ENCODE data around the gene GNB5.
A peak's percentile ranks its signal among the peaks of the same experiment; 100 is the strongest.
"Not testable (repeated sequence)": the region's sequence is repeated elsewhere in the genome, so short reads cannot be mapped to it uniquely, and the experiment has no call there.

GNB5 gene

DNA sequence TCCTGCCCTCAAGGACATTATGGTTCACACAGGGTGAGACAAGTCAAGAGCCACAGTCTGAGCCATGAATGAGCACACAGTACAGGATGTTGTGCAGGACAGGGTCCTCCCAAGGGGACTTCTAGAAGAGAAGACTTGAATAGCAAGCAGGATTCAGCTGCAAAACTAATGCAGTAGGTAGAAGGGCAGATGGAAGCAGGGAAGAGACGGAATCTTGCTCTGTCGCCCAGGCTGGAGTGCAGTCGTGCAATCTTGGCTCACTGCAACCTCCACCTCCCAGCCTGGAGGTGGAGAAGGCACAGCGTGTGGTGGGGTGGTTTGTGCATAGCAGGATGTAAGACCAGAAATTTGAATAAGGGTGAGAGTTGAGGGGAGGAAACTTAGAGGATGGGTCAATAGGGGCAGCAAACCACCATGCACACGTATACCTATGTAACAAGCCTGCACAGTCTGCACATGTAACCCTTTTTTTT is 86.6 kb downstream of the GNB5 start:
- ATAC-seq = peak; percentile 35
- Mint-ChIP-seq H3K36me3 (no peaks in the 10 kb centered on the region), H3K27ac (peak overlapping the region; percentile 8), H3K4me1 (peaks cover 52% of the 10 kb centered on the region), H3K4me3 (no peak overlapping the region), H3K9me3 (peaks cover 3% of the 10 kb centered on the region), H3K27me3 (no peaks in the 10 kb centered on the region)

DNA sequence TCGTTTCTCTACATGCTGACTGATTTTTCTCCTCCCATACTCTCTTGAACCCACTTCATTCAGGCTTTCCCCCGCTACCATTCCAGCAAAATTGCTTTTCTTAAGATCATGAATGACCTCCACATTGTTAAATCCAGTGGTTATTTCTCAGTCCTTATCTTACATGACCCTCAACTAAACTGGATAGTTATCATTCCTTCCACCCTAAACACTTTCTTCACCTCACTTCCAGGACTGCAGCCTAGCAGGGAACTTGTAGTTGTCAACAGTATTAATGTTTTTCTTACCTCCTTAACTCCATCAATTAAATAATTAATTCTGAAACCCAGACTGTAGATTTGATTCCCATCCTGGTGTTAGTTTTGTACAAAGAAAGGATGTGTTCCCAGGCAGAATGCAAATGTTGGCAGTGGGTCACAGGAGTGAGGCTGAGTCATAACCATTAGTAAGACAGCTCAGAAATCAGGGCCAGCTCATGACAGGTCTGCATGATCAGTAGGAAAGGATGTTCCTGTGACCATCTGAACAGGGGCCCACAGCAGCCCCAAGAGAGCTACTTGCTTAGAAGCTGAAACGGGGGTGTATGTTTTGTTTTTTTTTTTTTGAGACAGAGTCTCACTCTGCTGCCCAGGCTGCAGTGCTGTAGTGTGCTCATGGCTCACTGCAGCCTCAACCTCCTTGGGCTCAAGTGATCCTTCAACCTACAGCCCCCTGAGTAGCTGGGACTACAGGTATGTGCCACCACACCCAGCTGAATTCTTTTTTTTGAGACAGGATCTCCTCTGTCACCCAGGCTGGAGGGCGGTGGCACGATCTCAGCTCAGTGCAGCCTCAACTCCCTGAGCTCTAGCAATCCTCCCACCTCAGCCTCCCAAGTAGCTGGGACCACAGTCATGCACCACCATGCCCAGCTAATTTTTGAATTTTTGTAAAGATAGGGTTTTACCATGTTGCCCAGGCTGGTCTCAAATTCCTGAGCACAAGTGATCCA is 87.7 kb downstream of the GNB5 start:
- peak; percentile 84 for ATAC-seq
- Mint-ChIP-seq H3K36me3 (no peaks in the 10 kb centered on the region), H3K27ac (peak overlapping the region; percentile 61), H3K4me1 (peaks cover 42% of the 10 kb centered on the region), H3K27me3 (no peaks in the 10 kb centered on the region), H3K4me3 (no peak overlapping the region), H3K9me3 (peaks cover 3% of the 10 kb centered on the region)

DNA sequence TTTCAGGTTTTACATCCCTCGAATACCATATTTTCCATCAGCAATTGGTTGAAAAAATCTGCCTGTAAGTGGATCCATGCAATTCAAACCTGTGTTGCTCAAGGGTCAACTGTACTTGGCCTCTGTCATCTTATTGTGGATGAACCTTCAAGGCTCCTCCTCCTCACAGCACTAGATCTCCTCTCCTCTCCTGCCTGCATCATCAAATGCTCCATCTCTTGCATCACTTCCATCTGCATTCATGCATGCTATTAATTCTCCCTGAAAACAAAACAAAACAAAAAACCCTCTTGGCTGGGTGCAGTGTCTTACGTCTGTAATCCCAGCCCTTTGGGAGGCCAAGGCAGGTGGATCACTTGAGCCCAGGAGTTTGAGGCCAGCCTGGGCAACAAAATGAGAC is 88.7 kb downstream of the GNB5 start:
- H3K9me3 Mint-ChIP-seq = peaks cover 3% of the 10 kb centered on the region
- H3K36me3 Mint-ChIP-seq = no peaks in the 10 kb centered on the region
- no peaks in the 10 kb centered on the region for H3K27me3 Mint-ChIP-seq
- peak overlapping the region; percentile 61 for H3K27ac Mint-ChIP-seq
- no peak for ATAC-seq
- peaks cover 41% of the 10 kb centered on the region for H3K4me1 Mint-ChIP-seq
- no peak overlapping the region for H3K4me3 Mint-ChIP-seq

DNA sequence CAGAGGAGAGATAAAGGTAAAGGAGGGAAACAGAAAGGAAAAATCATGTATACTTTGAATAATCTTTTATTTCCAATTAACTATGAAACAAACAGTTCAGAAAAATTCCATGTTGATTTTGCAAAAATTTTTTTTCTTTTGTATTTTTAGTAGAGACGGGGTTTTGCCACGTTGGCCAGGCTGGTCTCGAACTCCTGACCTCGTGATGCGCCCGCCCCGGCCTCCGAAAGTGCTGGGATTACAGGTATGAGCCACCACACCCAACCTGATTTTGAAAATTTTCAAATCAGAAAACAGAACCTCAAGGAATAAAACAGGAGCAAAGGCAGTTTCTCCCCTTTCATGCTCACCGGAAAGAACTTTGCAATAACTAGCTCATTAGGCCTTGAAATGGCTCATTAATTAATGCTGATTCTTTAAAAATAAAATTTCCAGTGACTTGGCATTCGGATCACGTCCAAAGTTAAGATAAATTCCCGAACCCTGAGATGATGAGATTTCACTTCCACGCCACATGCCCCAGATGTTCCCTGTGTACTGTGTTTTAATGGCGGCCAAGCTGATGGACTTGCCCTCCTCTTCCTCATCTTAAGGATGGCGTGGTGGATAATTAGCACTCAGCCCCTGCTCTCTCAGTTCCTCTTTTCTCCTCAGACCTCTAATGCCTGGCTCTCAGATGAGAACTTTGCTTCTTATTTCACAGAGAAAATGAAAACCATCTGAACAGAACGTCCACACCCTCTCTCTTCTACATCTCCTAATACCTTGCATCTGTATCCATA is 89.5 kb downstream of the GNB5 start:
- peaks cover 3% of the 10 kb centered on the region for H3K9me3 Mint-ChIP-seq
- H3K27me3 Mint-ChIP-seq = no peaks in the 10 kb centered on the region
- peaks cover 34% of the 10 kb centered on the region for H3K4me1 Mint-ChIP-seq
- ATAC-seq = peak; percentile 75
- peak overlapping the region; percentile 61 for H3K27ac Mint-ChIP-seq
- no peaks in the 10 kb centered on the region for H3K36me3 Mint-ChIP-seq
- H3K4me3 Mint-ChIP-seq = peak overlapping the region; percentile 21

DNA sequence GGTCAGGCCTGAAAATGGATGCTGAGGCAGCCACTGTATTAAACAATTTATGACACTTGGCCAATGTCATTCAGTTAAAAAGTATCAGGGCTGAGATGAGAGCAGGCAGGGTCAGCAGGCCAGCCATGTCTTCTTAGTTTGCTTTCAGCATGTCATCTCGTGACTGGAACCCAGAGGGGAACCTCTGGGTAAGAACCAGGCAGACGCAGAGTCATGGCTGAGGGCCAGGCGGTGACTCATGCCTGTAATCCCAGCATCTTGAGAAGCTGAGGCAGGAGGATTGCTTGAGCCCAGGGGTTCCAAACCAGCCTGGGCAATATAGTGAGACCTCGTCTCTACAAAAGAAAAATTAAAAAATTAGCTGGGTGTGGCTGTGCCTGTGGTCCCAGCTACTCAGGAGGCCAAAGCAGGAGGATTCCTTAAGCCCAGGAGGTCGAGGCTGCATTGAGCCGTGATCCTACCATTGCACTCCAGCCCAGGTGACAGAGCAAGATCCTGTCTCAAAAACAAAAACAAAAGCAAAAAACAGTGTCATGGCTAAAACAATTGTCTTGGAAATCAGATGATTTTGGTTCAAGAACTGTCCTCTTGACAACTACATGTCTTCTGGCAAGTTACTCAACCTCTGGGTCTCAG is 90.3 kb downstream of the GNB5 start:
- H3K27ac Mint-ChIP-seq = no peak overlapping the region
- ATAC-seq = no peak
- H3K9me3 Mint-ChIP-seq = peaks cover 3% of the 10 kb centered on the region
- H3K4me3 Mint-ChIP-seq = no peak overlapping the region
- H3K36me3 Mint-ChIP-seq = no peaks in the 10 kb centered on the region
- H3K27me3 Mint-ChIP-seq = no peaks in the 10 kb centered on the region
- H3K4me1 Mint-ChIP-seq = peaks cover 33% of the 10 kb centered on the region

DNA sequence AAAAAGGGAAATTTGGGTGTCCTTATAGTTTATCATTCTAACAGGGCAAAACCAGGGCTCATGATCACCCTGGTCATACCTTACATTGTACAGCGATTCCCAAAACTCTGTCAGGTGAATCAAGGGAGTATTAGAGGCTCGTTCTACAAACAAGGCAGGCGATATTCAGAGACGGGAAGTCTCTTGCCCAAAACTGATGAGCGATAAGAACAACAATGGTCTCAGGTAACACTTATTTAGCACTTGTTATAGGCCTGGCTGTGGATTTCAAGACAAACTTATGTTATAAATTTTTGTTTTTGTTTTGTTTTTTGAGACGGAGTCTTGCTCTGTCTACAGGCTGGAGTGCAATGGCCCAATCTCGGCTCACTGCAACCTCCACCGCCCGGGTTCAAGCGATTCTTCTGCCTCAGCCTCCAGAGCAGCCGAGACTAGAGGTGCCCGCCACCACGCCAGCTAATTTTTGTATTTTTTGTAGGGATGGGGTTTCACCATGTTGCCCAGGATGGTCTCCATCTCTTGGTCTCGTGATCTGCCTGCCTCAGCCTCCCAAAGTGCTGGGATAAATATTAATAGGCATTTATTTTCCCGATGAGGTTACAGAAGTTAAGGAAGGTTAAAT is 91.4 kb downstream of the GNB5 start:
- Mint-ChIP-seq H3K4me3 (no peak overlapping the region), H3K9me3 (peaks cover 3% of the 10 kb centered on the region), H3K4me1 (peaks cover 32% of the 10 kb centered on the region), H3K27me3 (no peaks in the 10 kb centered on the region), H3K36me3 (no peaks in the 10 kb centered on the region), H3K27ac (no peak overlapping the region)
- ATAC-seq = no peak

DNA sequence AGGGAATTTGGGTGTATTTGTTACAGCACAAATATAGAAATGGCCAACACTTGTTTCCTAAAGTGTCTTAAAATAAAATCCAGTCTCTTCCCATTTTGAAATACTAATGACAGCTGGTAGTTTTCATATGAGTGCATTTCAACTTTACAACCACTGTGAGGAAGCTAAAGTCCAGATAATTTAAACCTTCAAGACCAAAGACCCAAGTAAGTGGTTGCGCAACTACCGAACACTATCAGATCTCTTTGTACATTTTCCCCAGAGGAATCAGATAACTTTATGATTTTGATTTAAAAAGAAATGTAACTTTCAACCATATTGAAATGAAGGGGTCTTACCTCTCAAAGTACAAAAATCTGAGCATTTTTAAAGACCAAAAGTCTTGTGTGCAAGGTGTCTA is 92.9 kb downstream of the GNB5 start:
- H3K27me3 Mint-ChIP-seq = no peaks in the 10 kb centered on the region
- peaks cover 18% of the 10 kb centered on the region for H3K4me1 Mint-ChIP-seq
- no peak overlapping the region for H3K4me3 Mint-ChIP-seq
- H3K9me3 Mint-ChIP-seq = peaks cover 3% of the 10 kb centered on the region
- no peaks in the 10 kb centered on the region for H3K36me3 Mint-ChIP-seq
- H3K27ac Mint-ChIP-seq = no peak overlapping the region
- no peak for ATAC-seq

DNA sequence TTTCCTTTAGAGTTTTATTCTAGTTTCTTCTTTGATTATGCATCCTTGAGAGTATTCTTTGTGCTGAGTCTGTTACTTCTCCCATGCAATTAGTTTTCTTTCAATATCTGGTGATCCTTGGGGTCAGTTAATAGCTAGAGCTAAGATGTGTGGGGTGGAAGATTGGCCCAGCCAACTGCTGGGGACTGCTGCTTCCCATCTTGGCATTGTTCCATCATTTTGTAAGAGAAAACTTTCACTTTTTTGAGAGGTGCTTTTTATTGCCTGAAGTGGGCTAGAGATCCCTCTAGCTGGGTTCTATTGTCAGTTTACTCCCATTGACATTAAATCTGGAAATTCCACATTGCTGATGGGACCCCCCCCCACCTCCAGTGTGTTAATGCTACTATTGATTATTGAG is 94.0 kb downstream of the GNB5 start:
- no peak for ATAC-seq
- Mint-ChIP-seq H3K4me3 (no peak overlapping the region), H3K9me3 (peaks cover 3% of the 10 kb centered on the region), H3K27me3 (no peaks in the 10 kb centered on the region), H3K27ac (no peak overlapping the region), H3K4me1 (peaks cover 6% of the 10 kb centered on the region), H3K36me3 (no peaks in the 10 kb centered on the region)

DNA sequence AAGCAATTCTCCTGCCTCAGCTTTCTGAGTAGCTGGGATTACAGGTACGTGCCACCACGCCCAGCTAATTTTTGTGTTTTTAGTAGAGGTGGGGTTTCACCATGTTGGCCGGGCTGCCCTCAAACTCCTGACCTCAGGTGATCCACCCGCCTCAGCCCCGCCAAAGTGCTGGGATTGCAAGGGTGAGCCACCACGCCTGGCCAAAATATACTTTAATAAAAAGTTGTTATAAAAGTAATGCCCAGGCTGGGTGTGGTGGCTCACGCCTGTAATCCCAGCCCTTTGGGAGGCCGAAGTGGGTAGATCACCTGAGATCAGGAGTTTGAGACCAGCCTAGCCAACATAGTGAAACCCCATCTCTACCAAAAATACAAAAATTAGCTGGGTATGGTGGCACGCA is 94.7 kb downstream of the GNB5 start:
- H3K27me3 Mint-ChIP-seq, ATAC-seq, H3K27ac Mint-ChIP-seq, H3K9me3 Mint-ChIP-seq, H3K36me3 Mint-ChIP-seq, H3K4me3 Mint-ChIP-seq, H3K4me1 Mint-ChIP-seq: not testable (repeated sequence)

DNA sequence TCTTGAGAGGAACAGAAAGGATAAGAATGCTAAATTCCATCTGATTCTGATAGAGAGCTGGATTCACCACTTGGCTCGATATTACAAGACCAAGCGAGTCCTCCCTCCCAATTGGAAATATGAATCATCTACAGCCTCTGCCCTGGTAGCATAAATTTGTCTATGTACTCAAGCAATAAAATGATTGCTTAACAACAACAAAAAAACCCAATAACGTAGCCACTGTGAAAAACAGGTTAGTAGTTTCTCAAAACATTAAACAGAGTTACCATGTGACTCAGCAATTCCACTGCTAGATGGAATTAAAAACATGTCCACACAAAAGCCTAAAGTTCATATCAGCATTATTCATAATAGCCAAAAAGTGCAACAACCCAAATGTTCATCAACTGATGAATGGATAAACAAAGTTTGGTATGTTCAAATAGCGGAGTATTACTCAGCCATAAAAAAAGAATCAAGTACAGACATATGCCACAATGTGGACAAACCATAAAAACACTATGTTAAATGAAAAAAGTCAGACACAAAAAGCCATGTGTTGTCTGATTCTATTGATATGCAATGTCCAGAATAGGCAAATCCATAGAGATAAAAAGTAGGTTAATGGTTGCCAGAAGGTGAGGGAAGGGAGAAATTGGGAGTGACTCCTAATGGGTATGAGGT is 95.5 kb downstream of the GNB5 start:
- Mint-ChIP-seq H3K9me3 (no peaks in the 10 kb centered on the region), H3K27me3 (no peaks in the 10 kb centered on the region), H3K36me3 (no peaks in the 10 kb centered on the region), H3K27ac (no peak overlapping the region), H3K4me1 (no peaks in the 10 kb centered on the region), H3K4me3 (no peak overlapping the region)
- no peak for ATAC-seq

DNA sequence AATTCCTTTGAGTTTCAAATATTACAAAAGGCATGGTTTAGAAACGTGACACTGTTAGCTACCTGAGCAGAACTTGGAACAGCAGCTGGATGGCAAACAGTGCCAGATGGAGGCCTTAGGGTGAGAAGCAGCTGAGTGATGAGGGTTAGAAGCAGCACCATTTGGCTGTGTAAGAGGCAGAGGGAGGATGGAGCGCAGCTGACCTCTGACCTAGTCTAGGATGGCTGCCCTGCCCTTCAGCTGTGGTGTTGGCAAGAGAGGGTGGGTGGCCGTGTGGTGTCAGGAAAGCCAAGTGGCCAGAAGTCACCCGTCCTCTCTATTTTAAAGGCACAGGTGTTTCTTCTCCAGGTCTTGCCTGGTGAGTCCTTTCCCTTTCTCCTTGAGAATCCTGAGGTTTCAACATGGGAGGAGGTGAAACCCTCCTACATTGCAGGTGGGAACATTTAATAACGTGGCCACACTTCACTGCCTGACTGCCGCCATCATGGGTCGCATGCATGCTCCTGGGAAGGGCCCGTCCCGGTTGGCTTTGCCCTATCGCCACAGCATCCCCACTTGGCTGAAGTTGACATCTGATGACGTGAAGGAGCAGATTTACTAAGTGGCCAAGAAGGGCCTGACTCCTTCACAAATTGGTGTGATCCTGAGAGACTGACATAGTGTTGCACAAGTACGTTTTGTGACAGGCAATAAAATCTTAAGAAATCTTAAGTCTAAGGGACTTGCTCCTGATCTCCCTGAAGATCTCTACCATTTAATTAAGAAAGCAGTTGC is 96.2 kb downstream of the GNB5 start:
- no peaks in the 10 kb centered on the region for H3K27me3 Mint-ChIP-seq
- no peaks in the 10 kb centered on the region for H3K4me1 Mint-ChIP-seq
- H3K27ac Mint-ChIP-seq = no peak overlapping the region
- H3K9me3 Mint-ChIP-seq = peaks cover 4% of the 10 kb centered on the region
- H3K36me3 Mint-ChIP-seq = peaks cover 5% of the 10 kb centered on the region
- ATAC-seq = no peak
- H3K4me3 Mint-ChIP-seq = no peak overlapping the region

DNA sequence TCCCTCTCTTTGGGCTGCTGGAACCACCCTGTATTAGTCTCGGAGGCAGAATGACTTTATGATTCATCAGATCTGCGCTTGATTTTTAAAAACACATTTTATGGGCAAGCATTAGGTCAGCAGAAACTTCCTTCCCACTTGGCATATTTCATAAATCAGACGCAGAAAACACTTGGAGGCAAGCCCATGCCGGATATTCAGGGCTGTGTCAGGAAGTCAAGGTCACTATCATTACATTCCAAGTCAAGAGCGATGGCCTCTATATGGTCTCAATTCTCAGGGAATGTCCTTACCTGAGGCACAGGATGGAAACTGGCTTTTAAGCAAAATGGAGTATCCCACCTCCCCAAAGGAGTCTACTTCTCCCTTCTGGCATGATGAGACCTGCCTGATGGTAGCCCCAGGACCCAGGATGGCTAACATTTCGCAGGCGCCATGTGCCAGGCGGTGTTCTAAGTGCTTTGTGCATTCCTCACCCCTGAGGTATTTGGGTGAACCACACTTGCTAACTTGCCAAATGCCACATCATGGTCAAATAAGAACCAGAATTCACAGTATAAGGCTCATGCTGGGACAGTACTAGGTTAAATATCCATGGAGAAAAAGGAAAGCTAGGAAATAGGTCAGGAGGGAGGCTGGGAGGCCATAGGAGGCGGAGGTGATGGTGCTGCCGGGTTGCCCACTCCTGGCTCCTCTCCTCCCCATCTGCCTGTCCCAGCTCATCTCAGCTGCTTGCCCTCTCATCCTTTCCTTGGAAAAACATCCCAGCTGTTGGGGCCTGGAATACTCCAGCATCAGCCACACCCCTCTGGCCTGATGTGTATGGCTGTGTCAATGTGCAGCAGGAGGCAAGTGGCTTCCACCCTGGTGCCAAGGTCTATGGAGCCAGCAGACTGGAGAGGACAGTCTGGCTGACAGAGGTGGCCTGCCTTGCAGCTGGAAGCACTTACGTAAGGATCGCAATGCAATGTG is 97.4 kb downstream of the GNB5 start:
- no peaks in the 10 kb centered on the region for H3K4me1 Mint-ChIP-seq
- no peak for ATAC-seq
- peaks cover 13% of the 10 kb centered on the region for H3K36me3 Mint-ChIP-seq
- no peak overlapping the region for H3K27ac Mint-ChIP-seq
- no peaks in the 10 kb centered on the region for H3K27me3 Mint-ChIP-seq
- H3K4me3 Mint-ChIP-seq = no peak overlapping the region
- H3K9me3 Mint-ChIP-seq = peaks cover 9% of the 10 kb centered on the region

DNA sequence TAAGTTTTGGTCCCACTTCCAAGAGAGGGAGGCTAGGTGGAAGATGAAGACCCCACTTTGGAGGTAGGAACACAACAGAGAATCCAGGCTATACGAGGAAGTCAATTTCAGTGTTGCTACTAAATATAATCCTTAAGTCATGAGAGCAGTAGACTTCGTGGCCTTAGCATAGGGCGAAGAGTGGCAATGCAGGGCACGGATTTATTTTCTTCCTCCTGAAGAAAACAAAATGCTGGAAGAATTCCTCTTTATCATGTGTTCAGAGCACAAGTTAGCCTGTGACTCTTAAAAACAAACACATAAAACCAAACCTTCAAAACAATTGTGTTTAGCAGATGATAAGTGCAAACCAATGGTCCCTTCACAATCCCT is 98.0 kb downstream of the GNB5 start:
- H3K4me3 Mint-ChIP-seq = no peak overlapping the region
- H3K36me3 Mint-ChIP-seq = peaks cover 13% of the 10 kb centered on the region
- H3K27ac Mint-ChIP-seq = no peak overlapping the region
- no peaks in the 10 kb centered on the region for H3K27me3 Mint-ChIP-seq
- no peak for ATAC-seq
- H3K9me3 Mint-ChIP-seq = peaks cover 9% of the 10 kb centered on the region
- H3K4me1 Mint-ChIP-seq = no peaks in the 10 kb centered on the region

All from stimulated activated memory B cell treated with anti-CD40 and anti-IgM and Interleukin-4, amounts not matched to agents 10 μg/mL and 1 μg/mL and 100 μg/mL, for 72 hours (primary cell).